ENCODE data around the gene CDH4. TPM values are rescaled to one million over a fixed set of nuclear protein-coding genes. Genes with fewer than 3 reads are reported as not detected.
A peak's percentile ranks its signal among the peaks of the same experiment; 100 is the strongest.

Gene CDH4
- total RNA-seq, 1 experiment from 2014 or later, result 5.3 TPM

DNA sequence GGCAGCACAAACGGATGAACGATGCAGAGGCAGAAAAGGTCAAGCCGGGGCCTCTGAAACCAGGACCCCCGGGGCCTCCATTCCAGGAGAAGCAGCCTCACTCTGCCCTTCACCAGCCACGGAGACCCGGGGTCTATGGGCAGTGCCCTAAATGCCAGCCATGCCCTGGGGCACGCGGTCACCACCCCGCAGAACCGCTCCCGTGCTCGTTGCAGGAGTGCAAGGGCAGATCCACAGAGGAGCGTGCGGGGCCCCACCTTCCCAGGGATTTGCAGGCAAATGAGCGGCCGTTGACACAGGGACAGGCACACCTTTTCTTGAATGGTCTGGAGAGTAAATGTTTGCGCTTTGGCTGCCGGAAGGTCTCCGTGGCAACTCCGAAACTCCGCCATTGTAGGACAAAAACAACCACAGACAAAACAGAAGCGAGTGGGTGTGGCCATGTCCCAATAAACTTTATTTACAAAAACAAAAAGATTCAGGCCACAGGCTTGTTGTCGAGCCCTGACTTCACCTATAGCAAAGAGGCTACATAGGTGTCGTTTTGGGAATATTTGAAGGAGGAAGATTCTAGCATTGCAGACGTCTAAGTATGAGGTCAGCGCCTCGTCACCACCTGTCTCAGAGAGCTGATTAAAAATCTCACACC is 650.3 kb downstream of the CDH4 start:
- ATAC-seq, result no peak
- Mint-ChIP-seq H3K4me3 (no peak overlapping the region), H3K9me3 (no peaks in the 10 kb centered on the region), H3K27ac (peak overlapping the region; percentile 11; the same call in 1 of the 2 replicates), H3K4me1 (no peaks in the 10 kb centered on the region), H3K36me3 (no peaks in the 10 kb centered on the region), H3K27me3 (ENCODE audit: low read depth) (no peaks in the 10 kb centered on the region)
- no peak for DNase-seq (ENCODE audit: low spot score)
- no peak for TF ChIP-seq ELF4 (CRISPR knock-in tag; IDR thresholded peaks at IDR 0.05; ENCODE audit: low read depth)
- TF ChIP-seq, protein P1, sequence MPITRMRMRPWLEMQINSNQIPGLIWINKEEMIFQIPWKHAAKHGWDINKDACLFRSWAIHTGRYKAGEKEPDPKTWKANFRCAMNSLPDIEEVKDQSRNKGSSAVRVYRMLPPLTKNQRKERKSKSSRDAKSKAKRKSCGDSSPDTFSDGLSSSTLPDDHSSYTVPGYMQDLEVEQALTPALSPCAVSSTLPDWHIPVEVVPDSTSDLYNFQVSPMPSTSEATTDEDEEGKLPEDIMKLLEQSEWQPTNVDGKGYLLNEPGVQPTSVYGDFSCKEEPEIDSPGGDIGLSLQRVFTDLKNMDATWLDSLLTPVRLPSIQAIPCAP (CRISPR knock-in tag; IDR thresholded peaks at IDR 0.05), result no peak
- TF ChIP-seq ZBTB21 (CRISPR knock-in tag; IDR thresholded peaks at IDR 0.05; ENCODE audit: borderline replicate concordance), result no peak
- CTCF ChIA-PET, result interaction anchor here (0.7 kb wide), 1 partner anchor 370 kb away, joined by 3 read pairs; no protein-coding TSS in a partner anchor
- POLR2A ChIA-PET, result no interaction called here

- no peaks in the 10 kb centered on the region for H3K27me3 Mint-ChIP-seq (ENCODE audit: low read depth)
- peak; percentile 63 for ATAC-seq
These were observed 651.7 kb downstream of the CDH4 start for GRCh38 chr20:61903575-61904340.

DNA sequence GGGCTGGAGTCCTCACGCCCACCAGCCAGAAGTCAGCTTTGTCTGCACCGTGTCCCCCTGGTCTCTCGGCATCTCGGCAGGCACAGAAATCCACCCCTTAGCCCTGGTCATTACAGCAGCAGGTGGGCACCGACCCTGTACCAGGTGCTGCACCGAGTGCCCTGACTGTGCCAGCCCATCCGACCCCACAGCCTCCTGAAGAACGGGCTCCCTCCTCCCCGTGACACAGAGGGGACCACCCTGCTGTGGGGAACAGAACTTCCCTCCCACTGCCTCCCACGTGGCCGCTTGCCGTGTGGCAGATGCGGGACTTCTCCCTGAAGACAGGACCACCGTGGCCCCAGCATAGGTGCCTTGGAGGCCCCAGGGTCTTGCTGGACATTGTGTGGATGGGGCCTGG is 652.4 kb downstream of the CDH4 start:
- no peak overlapping the region for H3K27ac Mint-ChIP-seq
- H3K9me3 Mint-ChIP-seq, result no peaks in the 10 kb centered on the region
- no peak for ATAC-seq
- DNase-seq (ENCODE audit: low spot score), result no peak
- ChIA-PET POLR2A (no interaction called here), CTCF (no interaction called here)
- H3K4me3 Mint-ChIP-seq, result no peak overlapping the region
- H3K27me3 Mint-ChIP-seq (ENCODE audit: low read depth), result no peaks in the 10 kb centered on the region
- TF ChIP-seq SOX15 (CRISPR knock-in tag; IDR thresholded peaks at IDR 0.05) (no peak), CDX4 (CRISPR knock-in tag; IDR thresholded peaks at IDR 0.05; ENCODE audit: borderline replicate concordance) (no peak), ZNF219 (CRISPR knock-in tag; IDR thresholded peaks at IDR 0.05; ENCODE audit: borderline replicate concordance) (no peak)
- TF ChIP-seq, protein P2, sequence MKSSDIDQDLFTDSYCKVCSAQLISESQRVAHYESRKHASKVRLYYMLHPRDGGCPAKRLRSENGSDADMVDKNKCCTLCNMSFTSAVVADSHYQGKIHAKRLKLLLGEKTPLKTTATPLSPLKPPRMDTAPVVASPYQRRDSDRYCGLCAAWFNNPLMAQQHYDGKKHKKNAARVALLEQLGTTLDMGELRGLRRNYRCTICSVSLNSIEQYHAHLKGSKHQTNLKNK (CRISPR knock-in tag; IDR thresholded peaks at IDR 0.05), result no peak
- no peaks in the 10 kb centered on the region for H3K4me1 Mint-ChIP-seq
- H3K36me3 Mint-ChIP-seq, result no peaks in the 10 kb centered on the region

More at GRCh38 chr20:61903575-61904340, 651.7 kb downstream of the CDH4 start:
- CTCF ChIA-PET, result no interaction called here
- Mint-ChIP-seq H3K36me3 (no peaks in the 10 kb centered on the region), H3K4me1 (no peaks in the 10 kb centered on the region), H3K9me3 (no peaks in the 10 kb centered on the region), H3K27ac (no peak overlapping the region), H3K4me3 (no peak overlapping the region)
- TF ChIP-seq NR1H2 (CRISPR knock-in tag; IDR thresholded peaks at IDR 0.05) (no peak), ZNF423 (CRISPR knock-in tag; IDR thresholded peaks at IDR 0.05) (peak; percentile 43; the same call in 1 of the 2 replicates), ZNF121 (CRISPR knock-in tag; IDR thresholded peaks at IDR 0.05) (no peak), ZNF219 (CRISPR knock-in tag; IDR thresholded peaks at IDR 0.05; ENCODE audit: borderline replicate concordance) (no peak), TEAD4 (CRISPR knock-in tag; IDR thresholded peaks at IDR 0.05) (no peak)
- TF ChIP-seq, protein P3, sequence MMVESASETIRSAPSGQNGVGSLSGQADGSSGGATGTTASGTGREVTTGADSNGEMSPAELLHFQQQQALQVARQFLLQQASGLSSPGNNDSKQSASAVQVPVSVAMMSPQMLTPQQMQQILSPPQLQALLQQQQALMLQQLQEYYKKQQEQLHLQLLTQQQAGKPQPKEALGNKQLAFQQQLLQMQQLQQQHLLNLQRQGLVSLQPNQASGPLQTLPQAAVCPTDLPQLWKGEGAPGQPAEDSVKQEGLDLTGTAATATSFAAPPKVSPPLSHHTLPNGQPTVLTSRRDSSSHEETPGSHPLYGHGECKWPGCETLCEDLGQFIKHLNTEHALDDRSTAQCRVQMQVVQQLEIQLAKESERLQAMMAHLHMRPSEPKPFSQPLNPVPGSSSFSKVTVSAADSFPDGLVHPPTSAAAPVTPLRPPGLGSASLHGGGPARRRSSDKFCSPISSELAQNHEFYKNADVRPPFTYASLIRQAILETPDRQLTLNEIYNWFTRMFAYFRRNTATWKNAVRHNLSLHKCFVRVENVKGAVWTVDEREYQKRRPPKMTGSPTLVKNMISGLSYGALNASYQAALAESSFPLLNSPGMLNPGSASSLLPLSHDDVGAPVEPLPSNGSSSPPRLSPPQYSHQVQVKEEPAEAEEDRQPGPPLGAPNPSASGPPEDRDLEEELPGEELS (CRISPR knock-in tag; IDR thresholded peaks at IDR 0.05), result no peak
- POLR2A ChIA-PET, result no interaction called here
- DNase-seq (ENCODE audit: low spot score), result no peak

GRCh38 chr20:61905781-61906523 is 653.9 kb downstream of the CDH4 start:
- TF ChIP-seq NFYB (CRISPR knock-in tag; conservative IDR thresholded peaks at IDR 0.05; ENCODE audit: low read depth), result no peak
- no peak for TF ChIP-seq PRRX2 (CRISPR knock-in tag; IDR thresholded peaks at IDR 0.05)
- TF ChIP-seq ZNF121 (CRISPR knock-in tag; IDR thresholded peaks at IDR 0.05), result no peak
- TF ChIP-seq ZNF281 (CRISPR knock-in tag; IDR thresholded peaks at IDR 0.05), result no peak
- no peaks in the 10 kb centered on the region for H3K4me1 Mint-ChIP-seq
- H3K9me3 Mint-ChIP-seq, result peaks cover 3% of the 10 kb centered on the region
- ChIA-PET CTCF (no interaction called here), POLR2A (no interaction called here)
- ATAC-seq (no peak), DNase-seq (ENCODE audit: low spot score) (no peak)
- H3K4me3 Mint-ChIP-seq, result no peak overlapping the region
- H3K27ac Mint-ChIP-seq, result no peak overlapping the region
- H3K27me3 Mint-ChIP-seq (ENCODE audit: low read depth), result peaks cover 6% of the 10 kb centered on the region
- H3K36me3 Mint-ChIP-seq, result no peaks in the 10 kb centered on the region
